ENCODE measurements around the gene ZNF561. TPM values are rescaled to one million over a fixed set of nuclear protein-coding genes. Genes with fewer than 3 reads are reported as not detected.

The ZNF561 gene
- total and polyA plus RNA-seq, 2 donors (not counting 1 experiment from before 2014, with no cell fraction given), result 15.7 to 44.5 TPM

GRCh38 chr19:9644472-9644871, 23.4 kb upstream of the ZNF561 start:
- no peak overlapping the region for H2AFZ ChIP-seq (ENCODE audit: insufficient read depth, low read depth, low read length, poor library complexity, severe bottlenecking)
- H3K9me3 ChIP-seq (ENCODE audit: control extremely low read depth in 1 of 3, control insufficient read depth in 2 of 3, insufficient read depth in 1 of 3, low read length in 2 of 3), result peaks cover 0 to 3% (median 0%) of the 10 kb centered on the region in 3 donors
- Mint-ChIP-seq H3K4me1 (no peaks in the 10 kb centered on the region), H3K9me3 (ENCODE audit: insufficient read depth) (no peaks in the 10 kb centered on the region), H3K4me3 (no peak overlapping the region), H3K27me3 (no peaks in the 10 kb centered on the region), H3K27ac (no peak overlapping the region)
- H3K9ac ChIP-seq (ENCODE audit: low read length), result no peak overlapping the region
- no peak overlapping the region for H3K4me2 ChIP-seq (replicated peaks; ENCODE audit: low read depth, low read length, poor library complexity, severe bottlenecking)
- no peaks in the 10 kb centered on the region for H4K20me1 ChIP-seq (ENCODE audit: control insufficient read depth, insufficient read depth, low read length, poor library complexity, severe bottlenecking)
- H3K27me3 ChIP-seq (replicated peaks in 1 of 4; ENCODE audit: control extremely low read depth in 1 of 4, control insufficient read depth in 3 of 4, insufficient read depth in 4 of 4, low read length in 3 of 4), result no peaks in the 10 kb centered on the region
- no peaks in the 10 kb centered on the region for H3K79me2 ChIP-seq (ENCODE audit: control insufficient read depth, insufficient read depth, low read length)
- 86% methylated on average over 4 of the region's 4 CpGs for WGBS (ENCODE audit: insufficient coverage)
- TF ChIP-seq EZH2 (IDR thresholded peaks at IDR 0.05; ENCODE audit: borderline replicate concordance, insufficient read depth, low read depth, low read length, poor library complexity, severe bottlenecking) (no peak), CTCF (IDR thresholded peaks at IDR 0.05) (no peak)
- no peaks in the 10 kb centered on the region for H3K4me1 ChIP-seq (ENCODE audit: control insufficient read depth in 2 of 2, insufficient read depth in 2 of 2, low read length in 2 of 2)
- H3K36me3 ChIP-seq (replicated peaks in 1 of 2; ENCODE audit: control extremely low read depth in 1 of 2, control insufficient read depth in 1 of 2, extremely low read depth in 1 of 2, insufficient read depth in 2 of 2, low read length in 1 of 2), result peaks cover 1 to 6% of the 10 kb centered on the region in 2 experiments
- intact Hi-C loops (cut with micrococcal nuclease), result no loop called here
- DNase-seq, result no peak
- POLR2A ChIA-PET, result no interaction called here
- no peak for ATAC-seq (ENCODE audit: low read depth)
- no peak overlapping the region for H3K27ac ChIP-seq (ENCODE audit: low read length in 2 of 2)
- H3K4me3 ChIP-seq (ENCODE audit: control extremely low read depth in 1 of 5, extremely low read depth in 1 of 5, insufficient read depth in 1 of 5, low read depth in 2 of 5, low read length in 4 of 5), result no peak overlapping the region
- CTCF ChIA-PET, result no interaction called here

GRCh38 chr19:9641810-9642209, 20.8 kb upstream of the ZNF561 start:
- CTCF ChIA-PET, result no interaction called here
- TF ChIP-seq CTCF (IDR thresholded peaks at IDR 0.05) (no peak), EZH2 (IDR thresholded peaks at IDR 0.05; ENCODE audit: borderline replicate concordance, insufficient read depth, low read depth, low read length, poor library complexity, severe bottlenecking) (no peak)
- Mint-ChIP-seq H3K4me1 (no peaks in the 10 kb centered on the region), H3K27me3 (no peaks in the 10 kb centered on the region), H3K9me3 (ENCODE audit: insufficient read depth) (no peaks in the 10 kb centered on the region), H3K4me3 (no peak overlapping the region), H3K27ac (no peak overlapping the region)
- Histone ChIP-seq H3K36me3 (replicated peaks in 1 of 2; ENCODE audit: control extremely low read depth in 1 of 2, control insufficient read depth in 1 of 2, extremely low read depth in 1 of 2, insufficient read depth in 2 of 2, low read length in 1 of 2) (peaks cover 1 to 3% of the 10 kb centered on the region in 2 experiments), H2AFZ (ENCODE audit: insufficient read depth, low read depth, low read length, poor library complexity, severe bottlenecking) (no peak overlapping the region), H3K27ac (ENCODE audit: low read length in 2 of 2) (no peak overlapping the region), H3K9ac (ENCODE audit: low read length) (no peak overlapping the region), H3K4me1 (ENCODE audit: control insufficient read depth in 2 of 2, insufficient read depth in 2 of 2, low read length in 2 of 2) (no peaks in the 10 kb centered on the region), H3K4me2 (replicated peaks; ENCODE audit: low read depth, low read length, poor library complexity, severe bottlenecking) (no peak overlapping the region), H3K4me3 (ENCODE audit: control extremely low read depth in 1 of 5, extremely low read depth in 1 of 5, insufficient read depth in 1 of 5, low read depth in 2 of 5, low read length in 4 of 5) (no peak overlapping the region), H4K20me1 (ENCODE audit: control insufficient read depth, insufficient read depth, low read length, poor library complexity, severe bottlenecking) (no peaks in the 10 kb centered on the region), H3K9me3 (ENCODE audit: control extremely low read depth in 1 of 3, control insufficient read depth in 2 of 3, insufficient read depth in 1 of 3, low read length in 2 of 3) (peaks cover 0 to 3% (median 0%) of the 10 kb centered on the region in 3 donors), H3K27me3 (replicated peaks in 1 of 4; ENCODE audit: control extremely low read depth in 1 of 4, control insufficient read depth in 3 of 4, insufficient read depth in 4 of 4, low read length in 3 of 4) (no peaks in the 10 kb centered on the region), H3K79me2 (ENCODE audit: control insufficient read depth, insufficient read depth, low read length) (no peaks in the 10 kb centered on the region)
- intact Hi-C loops (cut with micrococcal nuclease), result no loop called here
- ATAC-seq (ENCODE audit: low read depth), result no peak
- WGBS (ENCODE audit: insufficient coverage), result 96% methylated on average over 4 of the region's 6 CpGs
- no peak for DNase-seq
- POLR2A ChIA-PET, result no interaction called here
